GM13977 (cell line): ENCODE measurements around the gene IFNLR1.

ENCODE experiments used
- DNase-seq: peaks from one replicate; pipeline ENCODE4 v3.0.0; 2012; ENCODE audit warnings: low spot score
- in situ Hi-C: fragments of 300-500 bp; cut with MboI; formaldehyde crosslinking; loops from one replicate; pipeline ENCODE4 v1.12.0; 2022; ENCODE audit warnings: low sequenced_read_pairs, low pct_unique_long_range_greater_than_20kb, mixed read lengths, inconsistent platforms; ENCODE audit not compliant: unreplicated experiment
- TF ChIP-seq, protein P1 (sequence below): IDR thresholded peaks from 2 replicates; pipeline ENCODE4 v1.5.1; 2012; ENCODE audit warnings: mild to moderate bottlenecking, control low read depth; ENCODE audit not compliant: insufficient read depth; ENCODE audit errors: extremely low read depth, missing control alignments

The IFNLR1 gene

DNA sequence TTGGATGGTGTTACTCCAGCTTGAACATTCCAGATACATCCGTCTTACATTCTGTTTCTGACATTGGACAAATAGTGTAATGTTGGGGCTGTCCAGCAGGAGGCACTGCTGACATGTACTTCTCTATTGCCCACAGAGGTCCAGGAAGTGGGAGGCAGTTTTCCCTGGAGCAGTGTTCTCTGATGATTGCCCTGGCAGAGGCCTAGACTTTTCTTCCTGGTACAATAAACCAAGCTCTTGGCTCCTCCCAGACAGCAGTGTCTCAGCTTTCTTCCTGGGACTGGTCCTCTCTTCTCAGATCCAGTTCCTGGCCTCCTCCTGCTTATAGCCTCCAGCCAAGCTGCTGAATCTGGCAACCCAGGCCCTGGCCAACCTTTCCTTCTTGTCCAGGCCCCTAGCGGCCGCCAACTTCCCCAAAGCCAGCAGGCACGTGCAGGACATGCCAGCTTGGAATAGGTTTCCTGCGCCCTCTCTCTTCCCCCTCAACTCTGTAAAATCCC, 14.9 kb upstream of the IFNLR1 start:
- in situ Hi-C loops: loop anchor here (5.0 to 25.0 kb wide), 2 partner anchors 190 to 385 kb away; no protein-coding TSS in a partner anchor
- peak; percentile 53 for DNase-seq
- TF ChIP-seq, protein P1, sequence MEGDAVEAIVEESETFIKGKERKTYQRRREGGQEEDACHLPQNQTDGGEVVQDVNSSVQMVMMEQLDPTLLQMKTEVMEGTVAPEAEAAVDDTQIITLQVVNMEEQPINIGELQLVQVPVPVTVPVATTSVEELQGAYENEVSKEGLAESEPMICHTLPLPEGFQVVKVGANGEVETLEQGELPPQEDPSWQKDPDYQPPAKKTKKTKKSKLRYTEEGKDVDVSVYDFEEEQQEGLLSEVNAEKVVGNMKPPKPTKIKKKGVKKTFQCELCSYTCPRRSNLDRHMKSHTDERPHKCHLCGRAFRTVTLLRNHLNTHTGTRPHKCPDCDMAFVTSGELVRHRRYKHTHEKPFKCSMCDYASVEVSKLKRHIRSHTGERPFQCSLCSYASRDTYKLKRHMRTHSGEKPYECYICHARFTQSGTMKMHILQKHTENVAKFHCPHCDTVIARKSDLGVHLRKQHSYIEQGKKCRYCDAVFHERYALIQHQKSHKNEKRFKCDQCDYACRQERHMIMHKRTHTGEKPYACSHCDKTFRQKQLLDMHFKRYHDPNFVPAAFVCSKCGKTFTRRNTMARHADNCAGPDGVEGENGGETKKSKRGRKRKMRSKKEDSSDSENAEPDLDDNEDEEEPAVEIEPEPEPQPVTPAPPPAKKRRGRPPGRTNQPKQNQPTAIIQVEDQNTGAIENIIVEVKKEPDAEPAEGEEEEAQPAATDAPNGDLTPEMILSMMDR: peak; percentile 87

DNA sequence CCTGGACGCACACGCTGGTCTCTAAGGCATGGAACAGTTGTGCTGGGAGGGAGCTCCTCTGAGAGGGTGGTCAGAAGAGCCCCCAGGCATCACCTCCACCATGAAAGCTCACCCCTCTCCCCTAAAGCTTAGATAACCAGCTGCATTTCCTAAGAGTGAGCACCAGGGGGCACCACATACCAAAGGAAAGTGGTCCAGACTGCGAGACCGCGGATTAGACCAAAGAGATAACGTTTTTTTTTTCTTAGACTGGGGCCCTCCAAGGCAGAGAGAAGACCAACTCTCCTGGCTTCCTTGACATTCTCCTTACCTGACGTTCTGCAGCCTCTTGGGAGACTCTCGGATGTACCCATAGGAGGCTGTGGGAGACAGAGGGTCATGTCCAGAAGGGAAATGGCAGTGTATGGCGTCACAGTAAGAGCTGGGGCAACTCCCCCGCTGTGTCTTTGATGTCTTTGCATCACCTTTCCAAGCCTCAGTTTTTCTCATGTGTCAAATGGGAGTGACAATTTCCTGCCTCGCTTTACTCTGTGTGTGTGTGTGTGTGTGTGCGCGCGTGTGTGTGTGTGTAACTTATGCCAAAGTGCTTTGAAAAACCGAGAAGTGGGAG, 12.3 kb upstream of the IFNLR1 start:
- in situ Hi-C loops: no loop called here

DNA sequence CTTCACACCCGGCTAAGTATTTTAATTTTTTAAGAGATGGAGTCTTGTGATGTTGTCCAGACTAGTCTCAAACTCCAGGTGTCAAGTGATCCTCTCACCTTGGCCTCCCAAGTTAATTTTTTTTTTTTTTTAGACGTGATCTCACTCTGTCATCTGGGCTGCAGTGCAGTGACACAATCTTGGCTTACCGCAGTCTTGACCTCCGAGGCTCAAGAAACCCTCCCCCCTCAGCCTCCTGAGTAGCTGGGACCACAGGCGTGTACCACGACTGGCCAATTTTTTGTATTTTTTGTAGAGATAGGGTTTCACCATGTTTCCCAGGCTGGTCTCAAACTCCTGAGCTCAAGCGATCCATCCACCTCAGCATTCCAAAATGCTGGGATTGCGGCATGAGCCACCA, 11.7 kb upstream of the IFNLR1 start:
- DNase-seq: no peak

More for the DNA sequence above, 12.3 kb upstream of the IFNLR1 start:
- TF ChIP-seq, protein P1: peak; percentile 84
- peak; percentile 77 for DNase-seq

DNA sequence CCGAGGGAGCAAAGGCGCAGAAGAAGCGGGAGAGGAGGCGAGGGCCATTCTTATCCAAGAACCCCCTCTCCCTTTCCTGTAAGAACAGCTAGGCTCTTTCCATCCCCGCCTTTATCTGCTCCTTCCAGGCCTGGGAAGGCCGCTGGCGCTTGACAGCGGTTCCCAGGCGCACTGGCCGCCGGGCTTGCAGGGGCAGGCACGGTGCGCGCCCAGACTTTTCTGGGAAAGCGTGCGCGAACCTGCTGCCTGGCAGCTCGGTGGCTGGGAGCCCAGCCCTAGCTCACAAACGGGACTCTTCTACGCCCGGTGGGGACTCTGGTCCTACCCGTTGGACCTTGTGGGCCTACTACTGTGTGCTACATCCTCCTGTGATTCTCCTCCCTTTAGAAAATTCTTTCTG, 8.8 kb upstream of the IFNLR1 start:
- DNase-seq: no peak
- TF ChIP-seq, protein P1: no peak
- in situ Hi-C loops: no loop called here

More for the DNA sequence above, 11.7 kb upstream of the IFNLR1 start:
- TF ChIP-seq, protein P1: no peak
- in situ Hi-C loops: no loop called here

DNA sequence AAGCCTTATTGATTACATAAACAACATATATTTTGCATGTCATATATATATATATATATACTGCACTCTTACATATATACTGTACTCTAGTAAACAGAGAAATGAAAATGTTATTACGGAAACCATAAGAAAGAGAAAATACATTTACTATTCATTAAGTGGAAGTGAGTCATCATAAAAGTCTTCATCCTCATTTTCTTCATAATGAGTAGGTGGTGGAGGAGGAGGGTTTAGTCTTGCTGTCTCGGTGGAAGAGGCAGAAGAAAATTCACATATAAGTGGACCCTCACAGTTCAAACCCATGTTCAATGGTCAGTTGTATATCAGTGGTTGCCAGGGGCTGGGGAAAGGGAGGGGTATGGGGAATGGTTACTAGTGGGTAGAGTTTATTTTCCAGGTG, 8.0 kb upstream of the IFNLR1 start:
- in situ Hi-C loops: no loop called here
- no peak for DNase-seq
- TF ChIP-seq, protein P1: no peak

DNA sequence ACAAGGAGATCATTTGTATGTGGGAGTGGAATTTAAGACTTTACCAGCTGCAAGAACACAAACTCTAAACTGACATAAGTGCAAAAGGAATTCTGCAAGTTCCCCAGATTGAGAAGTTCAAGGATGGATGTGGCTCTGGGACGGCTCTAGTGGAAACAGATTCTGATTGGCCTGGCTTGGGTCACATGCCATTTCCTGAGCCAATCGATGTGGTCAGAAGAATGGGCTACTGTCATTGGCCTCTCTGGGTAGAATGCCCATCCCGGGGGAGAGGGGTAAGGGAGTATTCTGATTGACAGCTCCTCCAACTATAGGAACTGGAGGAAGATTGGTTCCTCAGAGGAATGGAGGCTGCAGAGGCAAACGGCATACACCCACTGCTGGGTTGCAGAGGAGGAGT, 6.0 kb upstream of the IFNLR1 start:
- in situ Hi-C loops: no loop called here
- DNase-seq: no peak
- TF ChIP-seq, protein P1: no peak
